OCI-LY7 (cell line): ENCODE measurements around the gene RAB19. TPM values are rescaled to one million over a fixed set of nuclear protein-coding genes. Genes with fewer than 3 reads are reported as not detected.

ENCODE experiments used
- BruUV-seq: library from RNA; stranded (reverse); fragments of 400-500 nt; replicated peaks from 2 replicates; lab custom pipeline; 2021; lab: Mats Ljungman, UMichigan
- CTCF ChIA-PET: fragments of 300-600 bp; sonication (Branson Sonifier 250); formaldehyde crosslinking; loops from one replicate; lab custom pipeline; 2022; ENCODE audit warnings: antibody characterized with exemption; ENCODE audit not compliant: unreplicated experiment; lab: Charles Lee
- POLR2A ChIA-PET: fragments of 300-600 bp; sonication (Branson Sonifier 250); formaldehyde crosslinking; loops from one replicate; lab custom pipeline; 2022; ENCODE audit warnings: antibody characterized with exemption; lab: Charles Lee
- DNase-seq: peaks from one replicate; pipeline ENCODE4 v3.0.0-alpha.2; 2015; ENCODE audit warnings: low spot score
- H2AFZ ChIP-seq: fragments of 200-600 bp; sonication (generic), shearing (Covaris generic); 2 replicates; pipeline ENCODE4 v1.6.1; 2014; ENCODE audit warnings: mild to moderate bottlenecking, antibody characterized with exemption, low read length, moderate library complexity
- H3K27ac ChIP-seq: fragments of 200-600 bp; sonication (generic); 2 replicates; pipeline ENCODE4 v1.5.1; 2014; ENCODE audit warnings: mixed run types, low read depth, mild to moderate bottlenecking, moderate library complexity, low read length, inconsistent platforms; ENCODE audit not compliant: poor library complexity, severe bottlenecking
- H3K36me3 ChIP-seq: fragments of 200-600 bp; sonication (generic); 2 replicates; pipeline ENCODE4 v1.6.1; 2014; ENCODE audit warnings: mild to moderate bottlenecking, antibody characterized with exemption, low read length, moderate library complexity, mixed read lengths; ENCODE audit not compliant: insufficient read depth
- H3K4me1 ChIP-seq: fragments of 200-600 bp; sonication (generic); 2 replicates; pipeline ENCODE4 v1.5.1; 2014; ENCODE audit warnings: mild to moderate bottlenecking, low read length; ENCODE audit not compliant: insufficient read depth, poor library complexity, severe bottlenecking
- H3K4me2 ChIP-seq: fragments of 200-600 bp; sonication (generic); 2 replicates; pipeline ENCODE4 v1.6.1; 2014; ENCODE audit warnings: mild to moderate bottlenecking, low read length
- H3K4me3 ChIP-seq: fragments of 200-600 bp; sonication (generic); 2 replicates; pipeline ENCODE4 v1.5.1; 2014; ENCODE audit warnings: mild to moderate bottlenecking, low read depth, low read length; ENCODE audit not compliant: poor library complexity, severe bottlenecking
- H3K79me2 ChIP-seq: fragments of 200-600 bp; sonication (generic); 2 replicates; pipeline ENCODE4 v1.6.1; 2016; ENCODE audit warnings: low read depth, mild to moderate bottlenecking, low read length, moderate library complexity, mixed read lengths; ENCODE audit not compliant: insufficient read depth
- H3K9me2 ChIP-seq: fragments of 200-600 bp; sonication (generic); 2 replicates; pipeline ENCODE4 v1.6.1; 2016; ENCODE audit warnings: mild to moderate bottlenecking, low read length, mixed read lengths; ENCODE audit not compliant: insufficient read depth
- H3K9me3 ChIP-seq: fragments of 200-600 bp; sonication (generic); 2 replicates; pipeline ENCODE4 v1.6.1; 2014; ENCODE audit warnings: mild to moderate bottlenecking, mixed run types, low read length, mixed read lengths
- H4K20me1 ChIP-seq: fragments of 200-600 bp; sonication (generic); 2 replicates; pipeline ENCODE4 v1.6.1; 2014; ENCODE audit warnings: mild to moderate bottlenecking, antibody characterized with exemption, low read length, moderate library complexity, mixed read lengths; ENCODE audit not compliant: insufficient read depth
- CTCF ChIP-seq: fragments of 200-600 bp; sonication (generic); conservative IDR thresholded peaks from 2 replicates; pipeline ENCODE4 v1.5.1; 2014; ENCODE audit warnings: mild to moderate bottlenecking, antibody characterized with exemption, low read length, moderate library complexity, mixed read lengths
- EZH2phosphoT487 ChIP-seq: fragments of 200-600 bp; sonication (generic); IDR thresholded peaks from 2 replicates; pipeline ENCODE4 v1.6.1; 2018; ENCODE audit warnings: low read depth, borderline replicate concordance, mild to moderate bottlenecking, mixed run types, antibody characterized with exemption, low read length, moderate library complexity, mixed read lengths
- intact Hi-C: fragments of 100-400 bp; cut with micrococcal nuclease; formaldehyde crosslinking; loops from one replicate; pipeline ENCODE4 v1.10.0; 2022; ENCODE audit not compliant: unreplicated experiment
- small RNA-seq: library from RNA; depleted of rRNA; stranded (forward); fragments of <200 nt; gene quantifications from one replicate; pipeline ENCODE3, GENCODE V24; 2014
- total RNA-seq, 2 experiments: library from RNA; depleted of rRNA in 1 of 2; stranded (reverse); fragments of >200 nt in 1 of 2; shearing (Covaris generic) in 1 of 2; gene quantifications; 2 replicates each; pipeline ENCODE4 v1.2.3, GENCODE V29; 2014 to 2022

RAB19 gene
- total RNA-seq, 2 experiments from 2014 or later: not detected

GRCh38 chr7:140475747-140476333, 72.0 kb downstream of the RAB19 start:
- peak; percentile 68 for DNase-seq
- Histone ChIP-seq H3K4me3 (no peak overlapping the region), H2AFZ (no peak overlapping the region), H4K20me1 (peaks cover 17% of the 10 kb centered on the region; the same call in 1 of the 2 replicates), H3K79me2 (peaks cover 79% of the 10 kb centered on the region), H3K9me2 (no peaks in the 10 kb centered on the region), H3K36me3 (peaks cover 11% of the 10 kb centered on the region; the same call in 1 of the 2 replicates), H3K27ac (no peak overlapping the region), H3K4me2 (no peak overlapping the region), H3K9me3 (no peaks in the 10 kb centered on the region), H3K4me1 (peaks cover 24% of the 10 kb centered on the region)
- TF ChIP-seq EZH2phosphoT487: no peak
- peak; percentile 91 for TF ChIP-seq CTCF
- BruUV-seq: no TSS peak
- ChIA-PET POLR2A (interaction anchor here (0.6 kb wide), 1 partner anchor 698 kb away, joined by 3 read pairs; the partner anchor contains the start of gene HIPK2), CTCF (interaction anchor here (0.6 kb wide), 1 partner anchor 12 kb away, joined by 3 read pairs; no protein-coding TSS in a partner anchor)
- intact Hi-C loops: loop anchor here (5.0 kb wide), 1 partner anchor 446 kb away; the partner anchor contains the start of gene BRAF

- peak overlapping the region; percentile 98 for H3K4me3 ChIP-seq
- H3K4me1 ChIP-seq: peaks cover 24% of the 10 kb centered on the region
- peaks cover 2% of the 10 kb centered on the region; the same call in 1 of the 2 replicates for H3K36me3 ChIP-seq
- ChIA-PET POLR2A (interaction anchor here (0.6 to 2.0 kb wide), 7 partner anchors 12 to 1947 kb away, joined by 3 to 6 read pairs (median 4); partner anchors contain the start of genes HIPK2, NDUFB2 and UBN2), CTCF (no interaction called here)
- no TSS peak for BruUV-seq
- H3K9me2 ChIP-seq: no peaks in the 10 kb centered on the region
- H3K9me3 ChIP-seq: no peaks in the 10 kb centered on the region
- intact Hi-C loops: loop anchor here (5.0 kb wide), 1 partner anchor 446 kb away; the partner anchor contains the start of gene BRAF
- H2AFZ ChIP-seq: no peak overlapping the region
- peaks cover 15% of the 10 kb centered on the region; the same call in 1 of the 2 replicates for H4K20me1 ChIP-seq
- TF ChIP-seq CTCF: no peak
- TF ChIP-seq EZH2phosphoT487: no peak
- no peak overlapping the region for H3K27ac ChIP-seq
- peak overlapping the region; percentile 76 for H3K4me2 ChIP-seq
- H3K79me2 ChIP-seq: peaks cover 69% of the 10 kb centered on the region
- DNase-seq: no peak
Observed at GRCh38 chr7:140476698-140477261, 72.9 kb downstream of the RAB19 start.

Small RNA genes lying within 50 kb of the gene (small RNA-seq; reads per million reads assigned to genes)
- gene RNA5SP247 (not detected), gene RNA5SP248 (29.5 reads per million, percentile 98 among the genes with 10 or more reads in this experiment)

Other genes with a start within 250 kb of the RAB19 start
- gene KDM7A, start 227.1 kb upstream of the RAB19 start, total RNA-seq (2014; rRNA removed; shearing (Covaris generic)): 3.3 and 9.8 TPM in 2 replicates
- gene KDM7A, start 227.1 kb upstream of the RAB19 start, total RNA-seq (2022): 3.3 and 7.7 TPM in 2 replicates
- 6.6 and 8.0 TPM in 2 replicates for gene SLC37A3, start 5.5 kb upstream of the RAB19 start, total RNA-seq (2014; rRNA removed; shearing (Covaris generic))
- gene SLC37A3, start 5.5 kb upstream of the RAB19 start, total RNA-seq (2022): 9.8 and 10.0 TPM in 2 replicates
- gene MKRN1, start 75.4 kb downstream of the RAB19 start, total RNA-seq (2014; rRNA removed; shearing (Covaris generic)): 26.4 and 47.5 TPM in 2 replicates
- 48.0 and 54.9 TPM in 2 replicates for gene MKRN1, start 75.4 kb downstream of the RAB19 start, total RNA-seq (2022)
- 0.35 and 0.59 TPM in 2 replicates for gene DENND2A, start 236.8 kb downstream of the RAB19 start, total RNA-seq (2014; rRNA removed; shearing (Covaris generic))
- gene DENND2A, start 236.8 kb downstream of the RAB19 start, total RNA-seq (2022): 0.13 TPM in 1 of 2 replicates, not detected in the other